Transverse colon (tissue), 4 donors: ENCODE measurements around the gene GLO1.

Source experiments
- CTCF ChIP-seq, 5 experiments: fragments of 200-600 bp in 3 of 5; fragments of 450-650 bp in 2 of 5; sonication (generic) in 3 of 5; IDR thresholded peaks; 1 replicate in 2 of 5; 2 replicates in 3 of 5; pipeline ENCODE4 v1.5.1; 2016 to 2017; ENCODE audit warnings: antibody characterized with exemption in 5 of 5, inconsistent platforms in 3 of 5, mild to moderate bottlenecking in 2 of 5, moderate library complexity in 1 of 5
- POLR2A ChIP-seq: fragments of 450-650 bp; IDR thresholded peaks from one replicate; pipeline ENCODE4 v1.6.1; 2016; ENCODE audit warnings: antibody characterized with exemption, mild to moderate bottlenecking, moderate library complexity
- POLR2AphosphoS5 ChIP-seq, 3 donors: sonication (generic); formaldehyde crosslinking; IDR thresholded peaks; one replicate each; pipeline ENCODE4 v1.6.1; 2016; ENCODE audit warnings: antibody characterized with exemption in 3 of 3

GRCh38 chr6:38724343-38724742, 21.4 kb upstream of the GLO1 start:
- TF ChIP-seq POLR2A = no peak
- TF ChIP-seq CTCF (IDR thresholded peaks at IDR 0.05) = no peak
- TF ChIP-seq POLR2AphosphoS5 (IDR thresholded peaks at IDR 0.05) = no peak
